ENCODE data around the gene ADK. TPM values are rescaled to one million over a fixed set of nuclear protein-coding genes. Genes with fewer than 3 reads are reported as not detected.

ADK gene
- total RNA-seq, 2 experiments from 2014 or later, result 56.9 to 57.5 TPM

DNA sequence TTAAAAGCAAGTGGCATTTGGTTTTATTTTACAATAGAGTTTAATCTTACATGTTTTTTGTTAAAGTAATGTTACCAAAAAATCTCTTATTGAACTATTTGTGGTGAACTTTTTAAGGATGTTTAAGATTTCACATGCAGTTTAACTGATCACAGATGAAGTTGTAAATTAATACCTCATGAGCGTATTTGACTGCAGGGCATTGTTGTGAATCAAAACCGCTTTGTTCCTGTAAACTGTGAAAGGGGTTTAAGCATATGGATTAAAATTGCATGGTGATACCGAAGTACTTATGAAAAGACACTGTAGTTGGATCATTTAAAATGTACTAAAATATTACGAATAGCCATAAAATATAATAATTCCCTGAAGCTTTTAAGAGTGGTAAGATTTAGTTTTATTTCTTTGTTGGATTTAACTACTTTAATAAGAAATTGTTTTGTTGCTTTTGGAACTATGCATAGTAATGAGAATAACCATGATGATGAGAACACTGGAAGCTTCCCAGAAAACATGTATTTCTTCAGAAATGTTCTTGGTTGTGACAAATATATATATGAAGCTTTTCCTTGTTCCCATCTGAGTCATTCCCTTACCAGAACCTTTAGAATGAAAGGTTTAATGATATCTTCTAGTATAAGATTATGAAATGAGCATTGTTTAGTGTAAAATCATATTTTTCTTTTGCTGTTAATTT, 131.3 kb downstream of the ADK start:
- ATAC-seq (no peak), DNase-seq (no peak)
- Mint-ChIP-seq H3K4me1 (ENCODE audit: low read depth) (peaks cover 15% of the 10 kb centered on the region), H3K9me3 (peaks cover 12% of the 10 kb centered on the region), H3K27me3 (no peaks in the 10 kb centered on the region), H3K4me3 (no peak overlapping the region), H3K27ac (no peak overlapping the region), H3K36me3 (ENCODE audit: low read depth) (peaks cover 22% of the 10 kb centered on the region)
- POLR2A ChIA-PET, result no interaction called here
- TF ChIP-seq, protein P1, sequence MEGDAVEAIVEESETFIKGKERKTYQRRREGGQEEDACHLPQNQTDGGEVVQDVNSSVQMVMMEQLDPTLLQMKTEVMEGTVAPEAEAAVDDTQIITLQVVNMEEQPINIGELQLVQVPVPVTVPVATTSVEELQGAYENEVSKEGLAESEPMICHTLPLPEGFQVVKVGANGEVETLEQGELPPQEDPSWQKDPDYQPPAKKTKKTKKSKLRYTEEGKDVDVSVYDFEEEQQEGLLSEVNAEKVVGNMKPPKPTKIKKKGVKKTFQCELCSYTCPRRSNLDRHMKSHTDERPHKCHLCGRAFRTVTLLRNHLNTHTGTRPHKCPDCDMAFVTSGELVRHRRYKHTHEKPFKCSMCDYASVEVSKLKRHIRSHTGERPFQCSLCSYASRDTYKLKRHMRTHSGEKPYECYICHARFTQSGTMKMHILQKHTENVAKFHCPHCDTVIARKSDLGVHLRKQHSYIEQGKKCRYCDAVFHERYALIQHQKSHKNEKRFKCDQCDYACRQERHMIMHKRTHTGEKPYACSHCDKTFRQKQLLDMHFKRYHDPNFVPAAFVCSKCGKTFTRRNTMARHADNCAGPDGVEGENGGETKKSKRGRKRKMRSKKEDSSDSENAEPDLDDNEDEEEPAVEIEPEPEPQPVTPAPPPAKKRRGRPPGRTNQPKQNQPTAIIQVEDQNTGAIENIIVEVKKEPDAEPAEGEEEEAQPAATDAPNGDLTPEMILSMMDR (IDR thresholded peaks at IDR 0.05), result no peak
- intact Hi-C loops (cut with micrococcal nuclease), result no loop called here
- CTCF ChIA-PET, result interaction anchor here (1.3 kb wide), 2 partner anchors 23 to 38 kb away, joined by 3 read pairs; no protein-coding TSS in a partner anchor

DNA sequence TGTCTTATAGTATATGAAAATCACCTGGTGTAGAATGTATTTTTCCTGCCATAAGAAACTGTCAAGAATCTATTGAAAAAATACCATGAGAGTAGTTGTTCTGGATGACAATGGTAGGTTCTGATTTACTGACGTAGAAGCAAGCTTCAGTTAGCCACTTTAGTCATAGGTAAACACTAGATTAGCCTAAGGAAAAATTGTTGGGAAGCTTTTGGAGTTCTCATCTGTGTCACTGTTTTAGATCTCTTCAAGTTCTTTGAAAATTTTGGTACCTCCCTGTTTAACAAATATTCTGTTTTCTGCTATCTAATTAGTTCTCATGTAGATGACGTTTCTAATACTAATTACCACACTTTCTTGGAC, 131.8 kb downstream of the ADK start:
- Mint-ChIP-seq H3K4me1 (ENCODE audit: low read depth) (peaks cover 15% of the 10 kb centered on the region), H3K36me3 (ENCODE audit: low read depth) (peaks cover 22% of the 10 kb centered on the region)

DNA sequence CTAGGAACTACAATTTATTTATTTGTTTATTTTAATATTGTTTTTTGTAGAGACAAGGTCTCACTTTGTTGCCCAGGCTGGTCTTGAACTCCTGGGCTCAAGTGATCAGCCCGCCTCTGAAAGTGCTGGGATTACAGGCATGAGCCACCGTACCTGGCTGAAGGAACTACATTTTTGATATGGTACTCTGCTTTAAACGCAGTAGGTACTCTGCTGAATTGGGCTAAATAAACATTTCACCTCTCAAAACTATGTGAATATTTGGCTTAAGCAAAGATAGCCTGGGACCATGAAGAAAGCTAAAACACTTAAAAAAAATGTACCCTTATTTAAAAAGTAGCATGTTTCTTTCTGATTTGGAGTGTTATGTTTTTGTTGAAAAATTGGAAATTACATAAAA, 138.2 kb downstream of the ADK start:
- intact Hi-C loops (cut with micrococcal nuclease), result no loop called here
- H3K4me1 Mint-ChIP-seq (ENCODE audit: low read depth), result peaks cover 7% of the 10 kb centered on the region
- POLR2A ChIA-PET, result interaction anchor here (0.7 kb wide), 1 partner anchor 538 kb away, joined by 3 read pairs; no protein-coding TSS in a partner anchor
- ATAC-seq, result no peak
- CTCF ChIA-PET, result interaction anchor here (0.8 kb wide), 1 partner anchor 14 kb away, joined by 3 read pairs; no protein-coding TSS in a partner anchor
- no peak for DNase-seq
- peaks cover 8% of the 10 kb centered on the region for H3K9me3 Mint-ChIP-seq
- peaks cover 8% of the 10 kb centered on the region for H3K36me3 Mint-ChIP-seq (ENCODE audit: low read depth)
- TF ChIP-seq, protein P1 (IDR thresholded peaks at IDR 0.05), result no peak
- H3K4me3 Mint-ChIP-seq, result no peak overlapping the region
- no peak overlapping the region for H3K27ac Mint-ChIP-seq
- no peaks in the 10 kb centered on the region for H3K27me3 Mint-ChIP-seq

More for the DNA sequence above, 131.8 kb downstream of the ADK start:
- no peaks in the 10 kb centered on the region for H3K27me3 Mint-ChIP-seq
- H3K27ac Mint-ChIP-seq, result peak overlapping the region; percentile 34
- DNase-seq (no peak), ATAC-seq (no peak)
- TF ChIP-seq, protein P1 (IDR thresholded peaks at IDR 0.05), result no peak
- ChIA-PET CTCF (interaction anchor here (1.3 kb wide), 2 partner anchors 23 to 38 kb away, joined by 3 read pairs; no protein-coding TSS in a partner anchor), POLR2A (no interaction called here)
- peaks cover 12% of the 10 kb centered on the region for H3K9me3 Mint-ChIP-seq
- no peak overlapping the region for H3K4me3 Mint-ChIP-seq
- intact Hi-C loops (cut with micrococcal nuclease), result no loop called here

DNA sequence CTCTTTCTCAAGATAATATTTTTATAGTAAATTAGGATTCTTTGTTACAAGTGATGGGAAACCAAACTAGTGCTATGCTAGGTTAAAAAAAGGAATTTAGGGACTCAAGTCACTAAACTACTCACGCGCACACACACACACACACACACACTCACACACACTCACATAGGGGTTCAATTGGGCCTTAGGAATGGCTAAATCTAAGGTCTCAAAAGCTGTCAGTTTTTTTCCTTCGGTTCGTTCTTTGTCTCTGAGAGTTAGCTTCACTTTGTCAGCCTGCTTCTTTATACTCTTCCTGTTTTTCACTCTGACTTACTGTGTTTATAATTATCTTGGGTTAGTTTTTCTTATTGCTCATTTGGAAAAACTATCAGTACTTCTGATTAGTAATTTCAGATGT, 138.9 kb downstream of the ADK start:
- intact Hi-C loops (cut with micrococcal nuclease), result no loop called here
- Mint-ChIP-seq H3K4me3 (no peak overlapping the region), H3K9me3 (peaks cover 2% of the 10 kb centered on the region), H3K27ac (no peak overlapping the region), H3K4me1 (ENCODE audit: low read depth) (peaks cover 7% of the 10 kb centered on the region), H3K27me3 (no peaks in the 10 kb centered on the region), H3K36me3 (ENCODE audit: low read depth) (peaks cover 3% of the 10 kb centered on the region)
- ChIA-PET CTCF (no interaction called here), POLR2A (no interaction called here)
- ATAC-seq (no peak), DNase-seq (no peak)
- TF ChIP-seq, protein P1 (IDR thresholded peaks at IDR 0.05), result no peak

DNA sequence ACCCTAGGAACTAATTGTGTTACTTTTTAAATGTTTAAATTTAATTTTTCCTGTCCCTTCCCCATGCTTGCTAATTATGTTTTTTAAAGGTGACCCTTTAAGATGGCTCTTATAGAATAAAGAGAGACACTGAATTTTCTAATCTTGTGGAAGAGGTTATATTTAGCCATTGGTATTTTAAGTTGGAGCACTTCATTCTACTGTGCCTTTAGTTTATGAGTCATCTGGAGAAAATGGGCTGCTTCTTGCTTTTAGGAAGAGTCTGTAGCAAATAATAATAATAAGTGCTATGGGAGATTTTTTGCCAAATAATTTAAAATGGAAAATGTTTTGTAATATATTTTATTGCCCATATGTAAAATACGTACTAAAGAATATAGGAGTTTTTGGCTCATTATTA, 139.7 kb downstream of the ADK start:
- no peak overlapping the region for H3K27ac Mint-ChIP-seq
- ATAC-seq (no peak), DNase-seq (no peak)
- H3K4me1 Mint-ChIP-seq (ENCODE audit: low read depth), result peaks cover 7% of the 10 kb centered on the region
- intact Hi-C loops (cut with micrococcal nuclease), result no loop called here
- no peaks in the 10 kb centered on the region for H3K9me3 Mint-ChIP-seq
- TF ChIP-seq, protein P1 (IDR thresholded peaks at IDR 0.05), result no peak
- no peaks in the 10 kb centered on the region for H3K27me3 Mint-ChIP-seq
- POLR2A ChIA-PET, result no interaction called here
- no peak overlapping the region for H3K4me3 Mint-ChIP-seq
- peaks cover 2% of the 10 kb centered on the region for H3K36me3 Mint-ChIP-seq (ENCODE audit: low read depth)
- CTCF ChIA-PET, result interaction anchor here (1.0 kb wide), 1 partner anchor 47 kb away, joined by 4 read pairs; no protein-coding TSS in a partner anchor

Measured in activated CD8-positive, alpha-beta T cell treated with anti-CD3 and anti-CD28 coated beads for 36 hours (primary cell).